Fibroblast of lung (primary cell): ENCODE results near the gene ROR2. TPM values are rescaled to one million over a fixed set of nuclear protein-coding genes. Genes with fewer than 3 reads are reported as not detected.

Source experiments
- DNase-seq, 2 donors: peaks; one replicate each; pipeline versions ENCODE4 v3.0.0 to v3.0.0-alpha.2; 2010; ENCODE audit warnings: low read depth in 2 of 2
- H2AFZ ChIP-seq: 2 replicates; pipeline ENCODE4 v1.5.1; 2012; ENCODE audit warnings: low read length, control low read depth, inconsistent platforms
- H3K27ac ChIP-seq: 2 replicates; pipeline ENCODE4 v1.5.1; 2011; ENCODE audit warnings: low read length, control low read depth; ENCODE audit not compliant: insufficient read depth
- H3K27me3 ChIP-seq: 2 replicates; pipeline ENCODE4 v1.5.1; 2011; ENCODE audit warnings: mild to moderate bottlenecking, low read length; ENCODE audit not compliant: control insufficient read depth, insufficient read depth
- H3K36me3 ChIP-seq: 2 replicates; pipeline ENCODE4 v1.5.1; 2011; ENCODE audit warnings: low read length; ENCODE audit not compliant: control insufficient read depth, insufficient read depth
- H3K4me1 ChIP-seq: 2 replicates; pipeline ENCODE4 v1.5.1; 2011; ENCODE audit warnings: low read length; ENCODE audit not compliant: control insufficient read depth, insufficient read depth; ENCODE audit errors: extremely low read depth
- H3K4me2 ChIP-seq: 2 replicates; pipeline ENCODE4 v1.5.1; 2011; ENCODE audit warnings: low read length, control low read depth; ENCODE audit not compliant: insufficient read depth; ENCODE audit errors: extremely low read depth
- H3K4me3 ChIP-seq, 4 experiments: fragments of 200-600 bp in 1 of 4; sonication (generic) in 1 of 4; replicated peaks in 1 of 4; 2 replicates each; pipeline ENCODE4 v1.5.1; 2011 to 2016; ENCODE audit warnings: low read length in 4 of 4, low read depth in 3 of 4, mild to moderate bottlenecking in 3 of 4, control low read depth in 2 of 4, inconsistent platforms in 1 of 4, mixed read lengths in 1 of 4; ENCODE audit not compliant: insufficient read depth in 1 of 4; ENCODE audit errors: control extremely low read depth in 1 of 4
- H3K79me2 ChIP-seq: 2 replicates; pipeline ENCODE4 v1.5.1; 2012; ENCODE audit warnings: mild to moderate bottlenecking, low read length, inconsistent platforms; ENCODE audit not compliant: control insufficient read depth, insufficient read depth
- H3K9ac ChIP-seq: 2 replicates; pipeline ENCODE4 v1.5.1; 2011; ENCODE audit warnings: mild to moderate bottlenecking, low read length, control low read depth; ENCODE audit not compliant: insufficient read depth
- H3K9me3 ChIP-seq: 2 replicates; pipeline ENCODE4 v1.5.1; 2012; ENCODE audit warnings: low read depth, low read length; ENCODE audit not compliant: control insufficient read depth, insufficient read depth
- H4K20me1 ChIP-seq: 2 replicates; pipeline ENCODE4 v1.5.1; 2011; ENCODE audit warnings: low read length; ENCODE audit not compliant: control insufficient read depth, insufficient read depth; ENCODE audit errors: extremely low read depth
- CTCF ChIP-seq, 2 donors: IDR thresholded peaks in 1 of 2; conservative IDR thresholded peaks in 1 of 2; 1 replicate in 1 of 2; 2 replicates in 1 of 2; pipeline ENCODE4 v1.5.1; 2011 to 2012; ENCODE audit warnings: low read length in 2 of 2, control low read depth in 1 of 2, inconsistent platforms in 1 of 2, low read depth in 1 of 2, mild to moderate bottlenecking in 1 of 2
- EZH2 ChIP-seq: IDR thresholded peaks from 2 replicates; pipeline ENCODE4 v1.5.1; 2012; ENCODE audit warnings: low read length, control low read depth, mild to moderate bottlenecking; ENCODE audit errors: missing control alignments
- polyA plus RNA-seq, 2 donors: library from polyadenylated mRNA; depleted of rRNA in 1 of 2; stranded (reverse) in 1 of 2; unstranded in 1 of 2; fragments of >200 nt; gene quantifications; 2 replicates each; pipeline ENCODE4 v1.2.1, GENCODE V29; 2011 to 2012; ENCODE audit warnings: missing spikeins in 1 of 2
- total RNA-seq: library from RNA; depleted of rRNA; stranded (reverse); fragments of >200 nt; gene quantifications from 2 replicates; pipeline ENCODE4 v1.2.1, GENCODE V29; 2014

ROR2 gene
- total and polyA plus RNA-seq, 2 donors (not counting 1 experiment from before 2014, with no cell fraction given): 2.3 to 27.9 TPM

GRCh38 chr9:91833096-91833877 is 116.7 kb downstream of the ROR2 start:
- H3K4me1 ChIP-seq: peaks cover 3% of the 10 kb centered on the region
- H4K20me1 ChIP-seq: no peaks in the 10 kb centered on the region
- no peaks in the 10 kb centered on the region for H3K9me3 ChIP-seq
- H3K27ac ChIP-seq: no peak overlapping the region
- H3K27me3 ChIP-seq: no peaks in the 10 kb centered on the region
- no peaks in the 10 kb centered on the region for H3K36me3 ChIP-seq
- TF ChIP-seq EZH2 (no peak), CTCF (conservative IDR thresholded peaks at IDR 0.05 in 1 of 2, IDR thresholded peaks at IDR 0.05 in 1 of 2; ENCODE audit: low read depth in 1 of 2, low read length in 2 of 2) (no peak)
- H3K9ac ChIP-seq: no peak overlapping the region
- H3K4me3 ChIP-seq: no peak overlapping the region
- no peaks in the 10 kb centered on the region for H3K79me2 ChIP-seq
- no peak for DNase-seq
- H3K4me2 ChIP-seq: no peak overlapping the region
- H2AFZ ChIP-seq: no peak overlapping the region

DNA sequence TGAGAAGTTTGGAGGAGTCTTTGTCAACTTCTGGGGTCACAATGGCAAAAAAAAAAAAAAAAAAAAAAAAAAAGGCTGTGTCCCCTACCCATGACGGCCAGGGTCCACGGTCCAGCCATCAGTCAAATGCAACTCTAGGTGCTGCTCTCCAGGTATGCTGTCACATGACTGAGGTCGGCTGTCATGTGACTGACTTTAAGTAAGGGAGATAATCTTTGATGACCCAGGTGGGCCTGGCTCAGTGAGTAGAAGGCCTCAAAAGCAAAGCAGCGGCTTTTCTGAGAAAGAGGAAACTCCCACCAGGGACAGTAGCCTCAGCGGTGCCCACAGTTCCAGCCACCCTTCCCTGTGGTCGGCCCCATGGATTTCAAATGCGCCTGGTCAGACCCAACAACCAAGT is 117.7 kb downstream of the ROR2 start:
- Histone ChIP-seq H3K27ac (no peak overlapping the region), H3K27me3 (no peaks in the 10 kb centered on the region), H2AFZ (no peak overlapping the region), H3K36me3 (no peaks in the 10 kb centered on the region), H3K79me2 (no peaks in the 10 kb centered on the region), H3K9me3 (no peaks in the 10 kb centered on the region), H3K4me3 (no peak overlapping the region), H3K9ac (no peak overlapping the region), H3K4me1 (no peaks in the 10 kb centered on the region), H3K4me2 (no peak overlapping the region), H4K20me1 (no peaks in the 10 kb centered on the region)
- DNase-seq: no peak
- TF ChIP-seq CTCF (conservative IDR thresholded peaks at IDR 0.05 in 1 of 2, IDR thresholded peaks at IDR 0.05 in 1 of 2; ENCODE audit: low read depth in 1 of 2, low read length in 2 of 2) (no peak), EZH2 (no peak)

GRCh38 chr9:91825866-91826265 is 124.2 kb downstream of the ROR2 start:
- no peaks in the 10 kb centered on the region for H3K27me3 ChIP-seq
- no peaks in the 10 kb centered on the region for H4K20me1 ChIP-seq
- H3K9ac ChIP-seq: no peak overlapping the region
- H3K36me3 ChIP-seq: no peaks in the 10 kb centered on the region
- no peak overlapping the region for H2AFZ ChIP-seq
- H3K79me2 ChIP-seq: no peaks in the 10 kb centered on the region
- no peak overlapping the region for H3K27ac ChIP-seq
- no peak for TF ChIP-seq CTCF (conservative IDR thresholded peaks at IDR 0.05 in 1 of 2, IDR thresholded peaks at IDR 0.05 in 1 of 2; ENCODE audit: low read depth in 1 of 2, low read length in 2 of 2)
- TF ChIP-seq EZH2: no peak
- no peak for DNase-seq
- H3K4me1 ChIP-seq: peaks cover 8% of the 10 kb centered on the region
- H3K4me2 ChIP-seq: no peak overlapping the region
- no peaks in the 10 kb centered on the region for H3K9me3 ChIP-seq
- H3K4me3 ChIP-seq: no peak overlapping the region
